ENCODE results near the gene PECR.
"Not testable (repeated sequence)": the region's sequence is repeated elsewhere in the genome, so short reads cannot be mapped to it uniquely, and the experiment has no call there.

GRCh38 chr2:216009215-216009614, 72.4 kb downstream of the PECR start:
- not testable (repeated sequence) for TF ChIP-seq CTCF (IDR thresholded peaks at IDR 0.05; ENCODE audit: borderline replicate concordance, extremely low read depth, low read length, poor library complexity, severe bottlenecking); EZH2 (IDR thresholded peaks at IDR 0.05; ENCODE audit: borderline replicate concordance, low read depth, low read length, severe bottlenecking)
